GM10266 (cell line): ENCODE measurements around the gene C20orf141.
"Not testable (repeated sequence)": the region's sequence is repeated elsewhere in the genome, so short reads cannot be mapped to it uniquely, and the experiment has no call there.

ENCODE experiments used
- DNase-seq: peaks from one replicate; pipeline ENCODE4 v3.0.0; 2012; ENCODE audit errors: extremely low spot score
- TF ChIP-seq, protein P1 (sequence below): IDR thresholded peaks from 2 replicates; pipeline ENCODE4 v1.5.1; 2012; ENCODE audit warnings: mild to moderate bottlenecking, low read depth; ENCODE audit not compliant: control insufficient read depth, insufficient read depth; ENCODE audit errors: missing control alignments

Gene C20orf141, protein sequence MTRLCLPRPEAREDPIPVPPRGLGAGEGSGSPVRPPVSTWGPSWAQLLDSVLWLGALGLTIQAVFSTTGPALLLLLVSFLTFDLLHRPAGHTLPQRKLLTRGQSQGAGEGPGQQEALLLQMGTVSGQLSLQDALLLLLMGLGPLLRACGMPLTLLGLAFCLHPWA

DNA sequence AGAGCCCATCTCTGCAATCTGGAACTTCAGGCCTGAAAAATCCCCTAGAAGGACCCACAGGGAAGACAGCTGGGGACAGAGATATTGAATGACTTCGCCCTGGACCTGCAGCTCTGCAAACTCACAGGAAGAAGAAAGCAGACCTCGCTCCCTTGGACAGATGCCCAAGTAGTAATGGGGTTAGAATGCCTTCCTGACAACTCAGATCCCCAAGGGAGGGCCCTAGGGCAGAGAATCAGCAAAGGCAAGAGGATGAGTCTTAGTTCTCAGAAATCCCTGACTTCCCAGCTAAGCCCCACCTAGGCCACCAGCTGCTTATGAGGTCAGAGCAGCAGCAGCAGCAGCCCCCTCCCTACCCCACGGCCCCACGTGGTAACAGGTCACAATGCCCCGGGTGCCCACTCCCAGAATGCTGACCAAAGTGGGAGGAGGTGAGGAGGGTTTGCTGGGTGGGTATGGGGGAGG, at the start of gene C20orf141:
C20orf141 (plus strand) TSS at position 401 of the 465 bp plus-strand sequence. CDS start 198 bp downstream, outside the sequence.
- no peak for DNase-seq
- TF ChIP-seq, protein P1, sequence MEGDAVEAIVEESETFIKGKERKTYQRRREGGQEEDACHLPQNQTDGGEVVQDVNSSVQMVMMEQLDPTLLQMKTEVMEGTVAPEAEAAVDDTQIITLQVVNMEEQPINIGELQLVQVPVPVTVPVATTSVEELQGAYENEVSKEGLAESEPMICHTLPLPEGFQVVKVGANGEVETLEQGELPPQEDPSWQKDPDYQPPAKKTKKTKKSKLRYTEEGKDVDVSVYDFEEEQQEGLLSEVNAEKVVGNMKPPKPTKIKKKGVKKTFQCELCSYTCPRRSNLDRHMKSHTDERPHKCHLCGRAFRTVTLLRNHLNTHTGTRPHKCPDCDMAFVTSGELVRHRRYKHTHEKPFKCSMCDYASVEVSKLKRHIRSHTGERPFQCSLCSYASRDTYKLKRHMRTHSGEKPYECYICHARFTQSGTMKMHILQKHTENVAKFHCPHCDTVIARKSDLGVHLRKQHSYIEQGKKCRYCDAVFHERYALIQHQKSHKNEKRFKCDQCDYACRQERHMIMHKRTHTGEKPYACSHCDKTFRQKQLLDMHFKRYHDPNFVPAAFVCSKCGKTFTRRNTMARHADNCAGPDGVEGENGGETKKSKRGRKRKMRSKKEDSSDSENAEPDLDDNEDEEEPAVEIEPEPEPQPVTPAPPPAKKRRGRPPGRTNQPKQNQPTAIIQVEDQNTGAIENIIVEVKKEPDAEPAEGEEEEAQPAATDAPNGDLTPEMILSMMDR, result no peak

DNA sequence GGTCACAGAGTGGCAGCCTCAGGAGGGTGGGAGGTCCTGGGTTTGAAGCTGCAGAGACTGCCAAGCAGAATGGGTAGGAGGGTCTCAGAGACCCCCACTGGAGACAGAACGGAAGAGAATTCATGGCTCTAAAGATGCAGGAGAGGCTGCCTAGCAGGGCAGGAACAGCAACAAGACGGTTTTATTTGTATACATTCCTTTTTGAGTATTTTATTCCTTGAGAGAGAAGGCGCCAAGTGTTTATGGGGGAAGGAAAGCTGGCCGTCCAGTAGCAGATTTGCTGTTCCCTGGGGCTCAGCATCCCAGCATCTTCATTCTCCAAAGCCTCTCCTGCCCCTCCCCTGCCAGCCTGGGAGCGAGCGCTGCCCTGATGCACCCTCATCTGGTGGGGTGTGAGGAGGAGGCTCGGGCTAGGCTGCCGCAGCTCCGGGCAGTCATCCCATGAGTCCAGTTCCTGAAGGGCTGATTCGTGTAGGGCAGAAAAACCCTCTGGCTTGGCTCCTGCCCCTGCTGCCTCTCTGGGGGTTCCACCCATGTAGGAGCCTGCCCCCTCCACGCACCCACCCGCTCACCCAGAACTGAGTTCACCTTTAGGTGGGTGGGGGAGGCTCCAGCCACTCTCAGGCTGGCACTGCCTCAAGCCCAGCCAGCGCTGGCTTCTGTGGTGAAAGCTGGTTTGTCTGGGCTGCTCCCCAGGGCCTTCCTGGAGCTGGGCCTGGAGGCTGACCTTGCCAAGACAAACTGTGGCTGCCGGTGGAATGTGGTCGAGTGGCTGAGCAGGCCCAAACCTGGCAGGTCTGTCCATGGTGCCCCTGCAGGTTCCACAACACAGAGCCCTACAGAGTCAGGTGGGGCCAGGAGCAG, 46.8 kb upstream of the C20orf141 start:
- TF ChIP-seq, protein P1, result no peak
- DNase-seq, result no peak

DNA sequence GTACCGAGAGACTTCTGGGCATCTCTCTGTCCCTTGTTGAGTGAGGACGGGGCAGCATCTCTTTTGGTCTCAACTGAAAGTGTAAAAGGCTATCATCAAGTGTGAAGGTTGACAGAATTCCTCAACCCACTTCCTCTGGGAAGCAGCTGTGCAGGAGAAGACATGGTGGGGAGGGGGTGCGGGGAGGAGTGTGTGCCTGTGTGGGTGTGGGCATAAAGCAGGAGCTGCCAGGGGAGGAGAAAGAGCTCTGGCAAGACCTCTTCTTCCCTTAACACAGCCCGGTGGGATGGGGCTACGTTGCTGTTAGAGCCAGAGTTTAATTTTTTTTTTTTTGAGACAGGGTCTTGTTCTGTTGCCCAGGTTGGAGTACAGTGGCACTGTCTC, 46.2 kb upstream of the C20orf141 start:
- DNase-seq, result no peak
- TF ChIP-seq, protein P1, result no peak

DNA sequence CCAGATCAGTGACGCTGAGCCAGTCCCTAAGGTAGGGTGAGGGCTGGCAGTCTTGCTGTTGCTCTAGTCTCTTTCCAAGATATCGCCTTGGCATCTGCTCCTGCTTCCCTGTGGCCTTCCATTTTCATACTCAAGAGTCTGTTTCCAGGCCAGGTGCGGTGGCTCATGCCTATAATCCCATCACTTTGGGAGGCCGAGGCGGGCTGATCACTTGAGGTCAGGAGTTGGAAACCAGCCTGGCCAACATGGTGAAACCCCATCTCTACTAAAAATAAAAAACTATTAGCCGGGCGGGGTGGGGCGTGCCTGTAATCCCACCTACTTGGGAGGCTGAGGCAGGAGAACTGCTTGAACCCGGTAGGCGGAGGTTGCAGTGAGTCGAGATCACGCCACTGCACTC, 44.7 kb upstream of the C20orf141 start:
- not testable (repeated sequence) for DNase-seq

DNA sequence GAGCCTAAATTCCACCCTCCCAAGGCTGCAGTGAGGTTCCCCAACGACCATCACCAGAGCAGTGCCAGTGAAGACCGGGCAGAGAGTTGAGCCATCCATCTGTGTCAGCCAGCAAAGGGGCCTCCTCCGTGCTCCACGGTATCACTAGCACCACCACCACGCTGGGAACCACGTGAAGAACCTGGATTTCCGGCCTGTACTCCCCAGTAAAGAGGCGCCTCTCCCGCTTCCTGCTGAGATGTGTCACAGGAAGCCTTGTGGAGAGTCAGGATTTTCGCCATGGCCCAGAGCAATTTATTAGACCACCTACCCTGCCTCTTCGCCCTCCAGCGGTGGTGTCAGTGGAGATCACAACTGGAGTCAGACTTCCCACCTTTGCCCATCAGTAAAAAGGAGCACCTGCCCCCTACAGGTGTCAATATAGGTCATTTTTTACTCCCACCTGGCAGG, 43.1 kb upstream of the C20orf141 start:
- DNase-seq, result no peak
- TF ChIP-seq, protein P1, result no peak

DNA sequence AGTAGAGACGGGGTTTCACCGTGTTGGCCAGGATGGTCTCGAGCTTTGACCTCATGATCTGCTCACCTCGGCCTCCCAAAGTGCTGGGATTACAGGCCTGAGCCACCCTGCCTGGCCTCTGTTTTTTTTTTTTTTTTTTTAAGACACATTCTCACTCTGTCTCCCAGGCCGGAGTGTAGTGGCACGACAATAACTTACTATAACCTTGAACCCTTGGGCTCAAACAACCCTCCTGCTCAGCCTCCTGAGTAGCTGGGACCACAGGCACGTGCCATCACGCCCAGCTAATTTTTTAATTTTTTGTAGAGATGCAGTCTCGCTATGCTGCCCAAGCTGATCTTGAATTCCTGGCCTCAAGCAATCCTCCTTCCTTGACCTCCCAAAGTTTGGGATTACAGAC, 41.0 kb upstream of the C20orf141 start:
- TF ChIP-seq, protein P1, result no peak
- DNase-seq, result no peak

DNA sequence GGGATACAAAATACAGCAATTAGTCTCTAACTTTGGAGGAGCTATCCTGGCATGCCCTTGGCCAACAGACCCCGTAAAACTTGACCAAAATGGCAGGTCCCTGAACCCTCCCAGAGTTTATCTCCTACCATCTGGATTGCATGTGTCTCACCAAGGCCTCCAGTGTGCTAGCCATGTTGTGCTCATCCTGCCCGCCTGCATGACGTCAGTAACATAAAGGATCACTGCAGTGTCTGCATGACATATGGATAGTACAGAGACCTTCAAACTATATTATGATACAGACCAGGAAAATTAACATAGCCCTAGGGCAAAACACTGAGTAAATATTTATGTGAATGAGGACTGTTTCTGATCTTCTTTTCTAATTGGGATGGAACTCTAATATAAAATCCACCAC, 39.6 kb upstream of the C20orf141 start:
- TF ChIP-seq, protein P1, result no peak
- DNase-seq, result no peak
